Measurements from ENCODE around the gene TP53I11.

Gene TP53I11

DNA sequence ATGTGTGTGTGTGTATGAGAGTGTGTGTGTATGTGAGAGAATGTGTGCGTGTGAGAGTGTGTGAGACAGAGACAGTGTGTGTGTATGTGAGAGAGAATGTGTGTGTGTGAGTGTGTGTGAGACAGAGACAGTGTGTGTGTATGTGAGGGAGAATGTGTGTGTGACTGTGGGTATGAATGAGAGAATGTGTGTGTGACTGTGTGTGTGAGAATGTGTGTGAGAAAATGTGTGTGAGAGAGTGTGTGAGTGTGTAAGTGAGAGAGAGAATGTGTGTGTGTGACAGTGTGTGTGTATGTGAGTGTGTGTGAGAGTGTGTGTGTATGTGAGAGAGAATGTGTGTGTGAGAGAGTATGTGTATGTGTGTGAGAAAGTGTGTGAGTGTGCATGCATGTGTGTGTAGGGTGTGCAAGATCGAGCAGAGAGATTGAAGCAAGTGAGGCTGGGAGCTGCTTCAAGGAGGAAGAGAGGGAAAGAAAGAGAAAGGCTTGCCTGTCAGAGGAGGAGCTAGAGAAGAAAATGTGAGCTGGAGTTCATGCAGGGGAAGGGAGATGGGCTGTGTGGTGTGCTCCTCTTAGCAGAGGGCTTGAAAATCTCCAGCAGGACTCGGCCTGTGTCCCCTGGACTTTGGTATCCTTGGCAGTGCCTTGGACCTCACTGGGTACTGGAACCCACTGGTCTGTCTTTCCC, 27.7 kb upstream of the TP53I11 start:
- DNase-seq, result no peak

DNA sequence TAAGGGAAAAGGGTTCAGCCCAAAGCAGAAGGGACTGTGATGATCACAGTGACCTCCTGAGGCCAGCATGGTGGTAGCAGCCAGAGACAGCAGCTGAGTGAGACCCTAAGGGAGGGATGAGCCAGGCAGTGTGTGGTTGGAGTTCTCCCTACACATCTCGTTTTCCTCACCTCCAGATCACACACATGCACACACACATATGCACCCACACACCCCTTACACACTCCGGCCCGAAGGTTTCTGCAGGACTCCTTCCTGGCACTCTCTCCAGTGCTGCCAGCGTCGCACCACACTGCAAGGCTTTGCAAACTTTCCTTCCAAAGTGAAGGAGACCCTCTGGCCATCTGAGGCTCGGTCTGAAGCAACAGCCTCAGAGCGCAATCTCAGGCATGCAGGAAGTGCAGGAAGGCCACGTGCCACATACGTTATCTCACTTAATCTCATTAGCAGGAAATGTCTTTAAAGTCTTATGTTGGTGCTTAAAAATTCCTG, 26.9 kb upstream of the TP53I11 start:
- DNase-seq, result peak in 1 of 2 donors; percentile 29

DNA sequence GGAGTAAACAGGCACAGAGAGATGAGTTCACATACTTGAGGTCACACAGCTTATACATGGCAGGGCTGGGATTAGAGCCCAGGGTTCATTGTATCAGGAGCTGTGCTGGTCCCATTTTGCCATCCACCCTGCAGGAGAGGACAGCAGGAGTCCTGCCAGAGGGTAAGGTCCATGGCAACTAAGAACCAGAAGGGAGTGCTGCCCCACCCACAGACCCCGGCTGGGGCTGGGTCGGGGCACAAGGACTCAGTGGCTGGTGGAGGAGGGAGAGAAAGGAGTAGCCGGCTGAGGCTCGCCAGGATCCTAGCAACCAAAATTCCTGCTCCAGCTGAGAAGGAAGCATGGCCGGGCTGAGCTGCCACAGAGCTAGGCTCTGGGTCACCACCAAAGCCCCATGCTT, 25.9 kb upstream of the TP53I11 start:
- no peak for DNase-seq

DNA sequence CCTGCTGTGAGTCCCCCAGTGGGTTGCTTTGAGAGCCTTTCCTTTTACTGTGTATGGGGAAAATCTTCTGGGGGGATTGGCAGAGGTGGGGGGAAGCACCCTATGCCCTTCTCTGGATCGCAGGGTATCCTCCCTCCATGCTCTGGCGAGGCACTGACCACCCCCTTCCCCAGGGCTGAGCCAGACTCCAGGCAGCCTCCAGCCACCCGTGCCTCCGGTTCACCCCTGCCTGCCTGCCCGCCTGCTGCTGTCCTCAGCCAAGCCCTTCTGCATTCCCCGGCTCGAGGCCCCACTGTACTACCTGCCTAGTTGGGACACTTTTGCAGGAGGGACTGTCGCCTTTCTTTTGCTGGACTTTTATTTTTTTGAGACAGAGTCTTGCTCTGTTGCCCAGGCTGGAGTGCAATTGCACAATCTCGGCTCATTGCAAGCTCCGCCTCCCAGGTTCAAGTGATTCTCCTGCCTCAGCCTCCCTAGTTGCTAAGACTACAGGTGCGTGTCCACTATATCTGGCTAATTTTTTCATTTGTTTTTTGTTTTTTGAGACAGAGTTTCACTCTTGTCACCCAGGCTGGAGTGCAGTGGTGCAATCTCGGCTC, 23.8 kb upstream of the TP53I11 start:
- DNase-seq, result no peak

DNA sequence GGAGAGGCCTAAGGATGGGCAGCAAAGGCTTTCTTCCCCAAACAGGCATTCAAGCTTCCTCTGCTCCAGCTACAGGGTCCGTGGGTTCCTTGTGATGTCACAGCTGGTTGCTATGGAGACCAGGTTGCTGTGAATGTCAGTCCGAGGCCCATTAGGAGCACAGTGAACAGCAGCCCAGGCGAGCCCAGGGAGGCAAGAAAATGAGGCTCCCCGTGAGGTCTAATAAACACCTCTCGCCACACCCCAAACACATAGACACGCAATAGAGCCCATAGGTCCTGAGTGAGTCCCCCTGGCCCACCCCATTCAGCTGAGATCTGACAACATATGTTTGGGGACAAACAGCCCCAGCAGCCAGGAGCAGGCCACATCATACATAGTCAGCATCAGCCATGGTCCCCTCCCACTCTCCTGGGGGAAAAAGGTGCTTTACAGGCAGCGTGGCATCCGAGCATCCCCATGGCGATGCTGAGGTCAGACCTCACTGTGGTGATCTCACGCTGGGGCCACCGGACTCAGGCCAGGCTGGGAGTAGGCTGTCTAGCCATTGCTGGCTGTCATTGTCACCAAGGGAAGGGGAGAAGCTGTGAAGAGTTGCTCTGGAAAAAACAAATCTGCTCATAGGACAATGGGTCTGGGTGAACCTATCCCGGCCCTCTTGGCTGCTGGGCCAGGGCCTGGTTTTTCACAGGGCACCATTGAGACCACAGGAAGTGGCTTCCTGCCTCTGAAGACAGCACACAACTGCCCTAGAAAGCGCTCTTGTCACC, 23.1 kb upstream of the TP53I11 start:
- DNase-seq, result no peak

DNA sequence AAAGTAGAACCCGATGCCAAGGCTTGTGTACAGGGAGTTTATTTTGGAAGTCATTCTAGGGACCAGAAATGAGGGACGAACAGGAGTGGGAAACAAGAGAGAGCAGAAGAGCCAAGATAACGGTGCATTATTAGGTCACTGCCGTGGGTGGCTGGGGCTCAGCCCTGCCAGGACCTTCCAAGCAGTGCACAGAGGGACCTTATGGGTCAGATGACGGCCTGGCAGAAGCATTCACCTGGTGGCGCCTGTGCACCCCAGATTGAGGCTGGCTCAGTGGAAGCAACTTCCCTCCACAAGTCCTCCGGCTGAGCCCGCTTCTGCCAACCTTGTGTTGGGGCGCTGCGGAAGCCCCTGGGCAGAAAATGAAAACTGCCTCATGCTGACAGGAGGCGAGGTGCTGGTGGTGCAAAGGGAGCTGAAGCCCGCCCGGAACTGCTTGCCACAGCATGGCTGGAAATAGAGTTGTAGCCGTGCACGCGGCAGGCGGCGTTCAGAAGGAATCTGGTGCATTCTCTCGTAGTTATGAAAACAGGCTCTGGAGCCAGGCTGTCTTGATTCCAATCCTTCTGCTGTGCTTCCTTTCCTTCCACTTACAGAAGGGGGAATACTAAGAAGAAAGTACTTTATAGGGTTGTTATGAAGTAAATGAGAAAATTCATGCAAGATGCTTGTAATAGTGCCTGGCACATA, 22.2 kb upstream of the TP53I11 start:
- DNase-seq, result no peak

DNA sequence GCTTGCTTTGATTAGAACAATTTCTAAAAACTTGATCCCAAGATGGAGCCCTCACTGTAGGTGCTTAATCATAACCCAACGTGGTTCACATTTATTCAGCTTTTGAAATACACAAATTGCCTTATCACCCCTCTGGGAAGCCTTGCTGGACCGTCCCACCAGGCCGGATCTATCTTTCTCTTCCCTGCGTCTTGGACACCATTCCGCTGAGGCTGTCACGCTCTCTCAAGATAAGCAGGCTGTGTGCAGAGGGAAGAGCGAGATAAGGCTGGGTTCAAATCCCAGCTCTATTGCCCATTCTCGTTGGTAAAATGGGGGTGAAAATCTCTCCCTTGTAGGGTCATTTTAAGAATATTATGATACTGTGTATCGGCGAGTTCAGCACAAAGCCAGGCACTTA, 20.5 kb upstream of the TP53I11 start:
- no peak for DNase-seq

DNA sequence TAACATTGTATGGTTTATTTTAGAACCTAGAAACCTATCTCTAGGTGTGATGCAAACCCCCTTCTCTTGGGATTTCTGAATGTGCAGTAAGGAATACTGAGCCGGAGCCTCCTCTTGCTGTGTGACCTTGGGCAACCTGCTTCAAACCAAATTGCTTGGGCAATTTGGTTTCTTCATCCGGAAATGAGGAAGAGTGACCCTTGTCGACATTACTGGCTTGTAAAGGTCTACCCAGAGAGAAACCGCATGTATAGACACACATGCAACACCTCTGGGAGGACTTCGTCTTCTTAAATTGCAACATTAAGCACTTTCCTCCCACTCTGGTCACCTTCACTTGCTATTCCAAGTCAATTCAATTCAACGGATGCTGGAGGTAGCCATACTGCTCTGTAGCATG, 19.6 kb upstream of the TP53I11 start:
- no peak for DNase-seq

DNA sequence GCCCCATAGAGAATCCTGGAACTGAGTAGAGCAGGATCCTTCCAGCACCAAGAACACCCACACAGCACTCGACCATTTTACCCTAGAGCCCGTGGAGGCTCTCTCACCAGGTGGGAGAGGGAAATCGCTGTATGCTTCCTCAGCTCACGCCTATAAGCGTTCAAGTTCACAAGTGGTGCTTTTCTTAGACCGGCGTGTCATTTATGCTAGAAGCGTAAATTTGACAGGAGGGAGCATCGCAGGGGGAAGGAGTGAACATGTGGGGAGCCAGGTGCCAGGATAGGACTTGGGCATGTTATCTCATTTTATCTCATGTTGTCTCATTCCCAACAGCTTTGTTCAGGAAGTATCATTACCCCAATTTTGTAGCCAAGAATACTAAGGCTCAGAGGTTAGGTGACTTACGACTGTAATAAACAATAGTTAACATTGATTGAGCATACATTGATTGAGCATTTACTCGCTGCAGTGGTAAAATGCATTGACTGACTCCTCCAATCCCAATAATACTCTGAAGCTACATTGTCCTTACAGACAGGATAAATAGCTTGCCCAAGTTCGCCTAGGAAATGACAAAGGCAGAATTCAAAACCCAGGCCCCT, 19.1 kb upstream of the TP53I11 start:
- no peak for DNase-seq

DNA sequence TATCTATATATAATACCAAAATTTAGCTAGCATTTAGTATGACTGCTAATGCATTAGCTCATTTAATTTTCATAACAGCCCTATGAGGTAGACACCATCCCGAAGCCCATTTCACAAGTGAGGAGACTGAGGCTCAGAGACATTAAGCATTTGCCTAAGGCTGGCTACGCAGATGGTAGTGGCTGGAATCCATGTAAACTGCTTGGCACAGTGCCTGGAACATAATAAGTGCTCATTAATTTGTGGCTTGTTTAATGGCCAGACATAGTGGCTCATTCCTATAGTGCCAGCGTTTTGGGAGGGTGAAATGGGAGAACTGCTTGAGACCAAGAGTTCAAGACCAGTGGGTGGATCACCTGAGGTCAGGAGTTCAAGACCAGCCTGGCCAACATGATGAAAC, 17.8 kb upstream of the TP53I11 start:
- DNase-seq, result no peak

DNA sequence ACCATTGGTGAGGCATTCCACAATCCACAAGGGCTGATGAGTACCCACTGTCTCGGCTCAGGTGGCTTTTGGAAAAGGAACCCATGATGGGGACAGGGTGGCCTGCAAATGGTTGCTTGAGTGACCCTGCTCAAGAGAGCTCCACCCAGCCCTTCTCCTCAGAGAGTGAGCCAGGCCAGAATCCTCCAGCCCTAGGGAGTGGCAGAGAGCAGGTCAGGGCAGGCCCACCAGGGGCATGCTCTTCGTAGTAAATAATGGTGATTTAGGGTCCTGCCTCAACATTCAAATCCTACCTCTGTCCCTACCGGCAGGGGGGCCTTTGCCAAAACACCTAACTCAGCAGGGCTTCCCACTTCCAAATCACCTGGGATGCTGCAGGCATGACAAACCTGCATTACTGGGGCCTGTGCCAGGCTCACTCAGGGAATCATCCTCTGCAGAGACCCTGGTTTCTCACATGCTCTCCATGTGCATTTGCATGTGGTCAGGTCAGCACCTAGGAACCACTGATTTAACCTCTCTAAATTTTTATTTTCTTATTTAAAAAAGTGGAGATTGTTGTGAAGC, 17.3 kb upstream of the TP53I11 start:
- no peak for DNase-seq

DNA sequence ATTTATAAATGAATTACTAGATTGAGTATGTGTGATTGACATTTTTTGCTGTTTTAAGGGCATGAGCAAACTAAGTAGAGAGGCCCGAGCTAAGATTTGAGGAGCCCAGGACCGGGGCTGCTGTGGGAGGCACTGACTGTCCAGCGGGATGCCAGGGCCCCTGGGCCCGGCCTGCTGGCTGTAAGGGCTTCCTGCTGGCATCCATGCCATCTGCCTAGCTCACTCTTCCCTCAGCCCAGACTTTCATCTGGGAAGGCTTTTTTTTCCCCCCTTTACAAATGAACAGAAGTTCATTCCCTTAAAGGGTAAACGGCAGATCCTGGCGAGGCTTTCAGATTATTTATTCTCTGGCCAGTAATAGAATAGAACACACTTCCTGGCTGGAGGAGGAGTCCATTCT, 16.0 kb upstream of the TP53I11 start:
- DNase-seq, result no peak

DNA sequence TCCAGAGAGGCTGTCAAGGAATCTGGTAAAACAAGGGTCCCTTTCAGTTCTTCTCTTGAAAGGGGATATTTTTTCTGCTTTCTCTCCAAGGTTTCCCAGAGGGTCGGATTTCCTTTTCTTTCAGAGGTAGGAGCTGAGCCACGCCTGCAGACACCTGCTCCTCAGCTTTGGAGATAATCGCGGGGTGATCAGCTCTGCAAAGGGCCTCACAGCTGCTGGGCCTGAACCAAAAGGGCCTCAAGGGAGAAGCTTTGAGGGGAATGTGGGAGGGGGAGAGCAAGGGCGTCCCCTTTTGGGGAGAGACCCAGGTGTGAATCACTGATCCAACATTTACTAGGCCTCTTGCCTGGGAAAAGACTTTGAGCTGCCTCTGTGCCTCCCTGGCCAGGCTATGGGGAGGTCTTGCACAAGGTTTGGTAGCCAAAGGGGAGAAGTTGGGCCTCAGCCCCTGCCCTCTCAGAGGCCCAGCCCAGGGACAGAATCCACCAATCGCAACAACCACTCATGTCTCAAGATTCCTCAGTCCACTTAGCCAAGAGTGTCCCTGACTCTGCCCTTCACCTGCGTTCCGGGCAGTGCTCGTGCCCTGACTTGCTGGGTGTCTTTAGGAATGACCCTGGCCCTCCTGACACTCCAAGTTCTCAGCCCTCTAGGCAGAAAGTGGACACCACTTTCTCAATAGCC, 14.0 kb upstream of the TP53I11 start:
- no peak for DNase-seq

DNA sequence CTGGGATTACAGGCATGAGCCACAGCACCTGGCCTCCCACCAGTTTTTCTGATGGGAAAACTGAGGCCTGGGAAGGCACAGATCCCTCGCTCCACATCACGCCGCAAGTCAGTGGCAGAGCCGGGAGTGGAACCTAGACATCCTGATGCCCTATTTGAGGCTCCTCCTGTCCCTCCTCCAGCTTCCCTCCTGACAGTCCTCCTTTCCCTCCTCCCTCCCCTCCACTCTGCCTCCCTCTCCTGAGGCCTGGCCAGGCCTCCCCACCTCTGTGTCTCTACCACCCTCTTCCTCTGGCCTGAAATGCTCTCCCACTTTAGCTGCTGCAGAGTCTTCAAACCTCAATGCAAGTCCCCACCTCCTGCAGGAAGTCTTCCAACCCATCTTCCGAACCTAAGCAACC, 13.3 kb upstream of the TP53I11 start:
- DNase-seq, result no peak

DNA sequence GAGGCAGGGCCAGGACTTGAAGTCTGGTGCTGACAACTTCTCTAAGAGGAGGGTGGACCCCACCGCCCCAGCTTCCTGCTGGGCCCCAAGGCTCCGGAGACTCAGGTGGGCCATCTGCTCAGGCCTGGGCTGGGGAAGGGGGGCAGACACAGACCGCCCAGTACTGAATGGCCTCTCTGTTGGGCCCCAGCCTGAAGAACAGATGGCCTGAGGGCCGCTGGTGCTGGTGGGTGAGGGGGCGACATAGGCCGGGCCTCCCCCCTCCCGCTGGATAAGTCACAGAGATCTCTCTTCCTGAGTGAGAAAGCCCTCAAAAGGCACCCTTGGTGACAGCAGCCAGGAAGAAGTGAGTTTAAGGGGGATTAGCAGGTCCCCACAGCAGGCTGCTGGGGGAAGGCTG, 12.5 kb upstream of the TP53I11 start:
- DNase-seq, result no peak

DNA sequence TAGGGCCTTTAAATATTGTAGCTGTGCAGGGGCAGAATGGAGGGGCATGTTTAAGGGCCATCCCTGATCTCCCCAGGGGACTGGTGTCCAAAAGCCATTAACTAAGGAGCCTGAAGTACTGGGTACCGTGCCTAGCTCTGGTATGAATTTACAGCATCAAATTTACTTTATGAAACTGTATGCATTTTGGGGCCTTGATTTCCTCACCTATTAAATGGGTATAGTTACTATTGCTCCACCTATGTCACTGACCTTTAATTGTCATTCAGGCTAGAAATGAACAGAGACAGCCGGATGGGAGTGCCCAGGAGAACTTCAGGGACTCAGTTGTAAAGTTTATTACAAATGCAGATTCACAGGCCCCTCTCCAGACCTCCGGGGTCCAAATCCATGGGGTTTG, 11.8 kb upstream of the TP53I11 start:
- DNase-seq, result no peak

DNA sequence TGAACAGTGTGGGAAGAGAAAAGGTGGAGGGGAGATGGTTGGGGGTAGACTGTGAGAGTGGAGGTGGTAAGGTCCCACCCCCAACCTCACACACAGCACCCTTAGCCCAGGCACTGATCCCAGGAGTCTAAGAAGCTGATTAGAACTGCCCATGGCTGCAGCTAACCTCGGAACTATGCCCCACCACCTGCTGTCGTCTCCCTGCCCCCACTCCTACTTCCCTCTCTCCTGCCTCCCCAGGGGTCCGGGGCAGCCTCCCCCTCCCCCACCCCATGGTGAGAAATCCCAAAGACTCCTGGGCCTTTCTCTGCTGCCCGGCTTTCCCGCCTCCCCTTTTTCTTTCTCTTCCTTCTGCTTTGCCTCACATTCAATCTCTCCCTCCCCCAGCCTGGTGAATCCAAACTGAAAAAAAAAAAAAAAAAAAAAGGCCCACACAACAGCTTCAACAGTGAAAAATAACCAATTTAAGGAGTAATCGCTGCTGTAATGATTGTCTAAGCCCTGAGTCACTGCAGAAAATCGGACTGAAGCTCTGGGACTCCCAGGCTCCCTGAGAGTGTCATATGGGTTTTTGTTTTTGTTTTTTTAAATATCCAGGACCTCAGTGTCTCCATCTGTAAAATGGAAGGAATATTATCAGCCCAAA, 9.6 kb upstream of the TP53I11 start:
- DNase-seq, result no peak

DNA sequence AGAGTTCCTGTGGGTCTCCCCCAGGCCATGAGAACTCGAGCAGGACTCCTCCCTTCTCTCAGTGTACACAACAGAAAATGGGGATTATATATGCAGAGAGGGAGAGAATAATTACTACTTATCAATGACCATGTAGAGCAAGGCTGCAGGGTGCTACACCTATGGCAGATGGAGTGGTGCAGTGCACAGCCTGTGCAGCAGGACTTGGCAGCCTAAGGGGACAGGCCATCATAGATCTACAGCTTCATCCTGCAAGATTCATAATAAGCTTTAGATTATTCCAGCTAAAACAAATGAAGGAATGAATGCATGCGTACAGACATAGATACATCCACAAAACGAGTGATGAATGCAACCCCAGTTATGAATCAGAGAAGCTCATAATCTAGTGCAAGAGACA, 8.4 kb upstream of the TP53I11 start:
- DNase-seq, result no peak

DNA sequence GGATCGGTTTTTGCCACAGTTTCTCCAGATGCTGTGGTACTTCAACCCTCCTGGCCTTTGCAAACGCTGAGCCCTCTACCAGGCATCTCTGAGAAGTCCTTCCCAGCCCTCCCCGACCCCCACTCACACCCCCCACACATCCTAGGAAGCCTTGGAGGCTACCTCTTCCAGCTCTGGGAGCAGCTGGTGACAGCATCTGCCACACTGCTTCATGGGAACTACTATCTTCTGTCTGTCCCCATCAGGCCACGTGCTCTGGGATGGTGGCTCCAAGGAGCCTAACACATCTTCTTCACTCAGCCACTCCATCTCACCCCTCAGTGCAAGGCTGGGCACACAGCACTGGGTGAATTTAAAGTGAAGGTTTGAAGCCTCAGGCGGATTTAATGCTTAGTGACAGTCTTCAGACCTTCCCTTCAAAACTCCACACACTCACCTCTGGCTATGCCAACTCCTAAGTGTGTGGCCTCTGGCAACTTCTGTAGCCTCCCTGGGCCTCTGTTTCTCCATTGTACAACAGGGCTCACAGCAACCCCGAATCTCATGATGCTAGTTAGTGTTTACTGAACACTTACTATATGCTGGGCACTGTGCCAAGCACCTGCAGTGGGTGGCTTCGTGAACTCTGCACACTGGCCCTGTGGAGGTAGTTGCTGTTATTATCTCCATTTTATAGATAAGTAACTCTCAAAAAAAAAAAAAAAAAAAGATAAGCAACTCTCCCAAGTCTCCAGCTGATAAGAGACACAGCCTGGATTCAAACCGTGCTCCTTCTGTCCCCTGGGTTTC, 7.3 kb upstream of the TP53I11 start:
- DNase-seq, result no peak

DNA sequence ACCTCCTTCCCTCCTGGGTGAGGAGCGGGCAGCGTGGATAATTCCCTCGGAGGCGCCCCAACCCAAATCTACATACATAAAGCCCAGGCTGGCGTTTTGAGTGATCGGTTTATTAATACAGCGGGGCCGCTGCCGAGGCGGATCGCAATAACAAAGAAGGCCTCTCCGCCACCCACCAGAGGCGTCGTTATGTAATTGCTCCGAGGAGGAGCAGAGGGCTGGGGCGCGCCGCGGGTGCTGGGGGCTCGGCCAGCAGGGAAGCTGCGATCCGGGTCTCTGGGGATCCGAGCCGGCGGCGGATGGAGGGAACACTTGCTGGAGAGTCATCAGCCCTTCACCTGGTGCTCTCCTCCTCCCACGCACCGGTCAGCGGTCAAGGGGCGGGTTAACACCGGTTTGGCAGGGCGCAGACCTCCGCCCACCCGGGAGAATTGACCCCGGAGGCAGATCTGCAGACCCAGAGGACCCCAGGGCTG, 6.4 kb upstream of the TP53I11 start:
- DNase-seq, result no peak

Measured in CD4-positive, alpha-beta T cell treated with Interleukin-1 beta for 1 hour (primary cell).